NCI-H2107 (cell line): ENCODE data around the gene SELENOO.

Experiments used
- DNase-seq: peaks from one replicate; lab custom pipeline; 2025; lab: John Stamatoyannopoulos, UW

The SELENOO gene

GRCh38 chr22:50216684-50217520 is 16.1 kb downstream of the SELENOO start:
- no peak for DNase-seq

- no peak for DNase-seq
Observed at GRCh38 chr22:50217543-50218152, 16.8 kb downstream of the SELENOO start.

GRCh38 chr22:50218153-50218995 is 17.6 kb downstream of the SELENOO start:
- no peak for DNase-seq

- peak; percentile 21 for DNase-seq
Observed at GRCh38 chr22:50218996-50219727, 18.4 kb downstream of the SELENOO start.

GRCh38 chr22:50219800-50220602 is 19.2 kb downstream of the SELENOO start:
- DNase-seq: no peak

GRCh38 chr22:50220603-50221409 is 20.0 kb downstream of the SELENOO start:
- DNase-seq: no peak

- no peak for DNase-seq
Observed at GRCh38 chr22:50221410-50222300, 20.8 kb downstream of the SELENOO start.

- no peak for DNase-seq
Observed at GRCh38 chr22:50222508-50222907, 21.7 kb downstream of the SELENOO start.

GRCh38 chr22:50224071-50224470 is 23.3 kb downstream of the SELENOO start:
- DNase-seq: no peak

GRCh38 chr22:50225200-50225969 is 24.6 kb downstream of the SELENOO start:
- DNase-seq: no peak

- DNase-seq: no peak
Observed at GRCh38 chr22:50226063-50226874, 25.5 kb downstream of the SELENOO start.

GRCh38 chr22:50226875-50227165 is 26.0 kb downstream of the SELENOO start:
- no peak for DNase-seq

GRCh38 chr22:50227579-50228215 is 26.9 kb downstream of the SELENOO start:
- no peak for DNase-seq

- DNase-seq: no peak
Observed at GRCh38 chr22:50228366-50228765, 27.6 kb downstream of the SELENOO start.

- no peak for DNase-seq
Observed at GRCh38 chr22:50229370-50229769, 28.6 kb downstream of the SELENOO start.

- DNase-seq: no peak
Observed at GRCh38 chr22:50232481-50233151, 31.8 kb downstream of the SELENOO start.

GRCh38 chr22:50233223-50233622 is 32.4 kb downstream of the SELENOO start:
- DNase-seq: no peak
